Epidermal melanocyte (primary cell): Measurements from ENCODE around the gene LRRC8D.

Experiments
- DNase-seq: peaks from one replicate; pipeline ENCODE4 v3.0.0; 2011; ENCODE audit warnings: low spot score; ENCODE audit not compliant: insufficient read length

LRRC8D gene

GRCh38 chr1:89894210-89895201 is 73.7 kb downstream of the LRRC8D start:
- no peak for DNase-seq

- no peak for DNase-seq
Measured at GRCh38 chr1:89896105-89896942, 75.5 kb downstream of the LRRC8D start.

GRCh38 chr1:89897347-89898133 is 76.7 kb downstream of the LRRC8D start:
- no peak for DNase-seq

GRCh38 chr1:89898150-89898549 is 77.3 kb downstream of the LRRC8D start:
- no peak for DNase-seq

GRCh38 chr1:89898695-89899470 is 78.1 kb downstream of the LRRC8D start:
- no peak for DNase-seq

GRCh38 chr1:89900323-89900722 is 79.5 kb downstream of the LRRC8D start:
- DNase-seq, result no peak

- DNase-seq, result no peak
Measured at GRCh38 chr1:89900791-89901708, 80.2 kb downstream of the LRRC8D start.

- DNase-seq, result no peak
Measured at GRCh38 chr1:89901957-89902669, 81.3 kb downstream of the LRRC8D start.

- no peak for DNase-seq
Measured at GRCh38 chr1:89903550-89903949, 82.7 kb downstream of the LRRC8D start.

- no peak for DNase-seq
Measured at GRCh38 chr1:89904219-89904980, 83.6 kb downstream of the LRRC8D start.

- DNase-seq, result no peak
Measured at GRCh38 chr1:89905395-89906058, 84.7 kb downstream of the LRRC8D start.

GRCh38 chr1:89906088-89906487 is 85.3 kb downstream of the LRRC8D start:
- DNase-seq, result no peak

- DNase-seq, result no peak
Measured at GRCh38 chr1:89907727-89908212, 86.9 kb downstream of the LRRC8D start.

GRCh38 chr1:89908273-89908671 is 87.4 kb downstream of the LRRC8D start:
- no peak for DNase-seq

GRCh38 chr1:89908672-89909436 is 88.0 kb downstream of the LRRC8D start:
- DNase-seq, result no peak

- DNase-seq, result no peak
Measured at GRCh38 chr1:89910268-89910667, 89.4 kb downstream of the LRRC8D start.

GRCh38 chr1:89910780-89911179 is 89.9 kb downstream of the LRRC8D start:
- DNase-seq, result no peak
